ENCODE measurements around the gene TFB2M. TPM values are rescaled to one million over a fixed set of nuclear protein-coding genes. Genes with fewer than 3 reads are reported as not detected.

Gene TFB2M
- total and polyA plus RNA-seq, 2 of the 13 experiments (the other 11 are each of a cell fraction or from before 2014, with no cell fraction given) = 15.7 to 31.4 TPM

GRCh38 chr1:246566128-246566812 is at the start of gene TFB2M, which contains the start of gene CNST (continued):
- TF ChIP-seq, protein P1, sequence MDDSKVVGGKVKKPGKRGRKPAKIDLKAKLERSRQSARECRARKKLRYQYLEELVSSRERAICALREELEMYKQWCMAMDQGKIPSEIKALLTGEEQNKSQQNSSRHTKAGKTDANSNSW (CRISPR knock-in tag; IDR thresholded peaks at IDR 0.05; ENCODE audit: borderline replicate concordance) = no peak
- TF ChIP-seq ZBTB21 (CRISPR knock-in tag; IDR thresholded peaks at IDR 0.05) (peak; percentile 48; the same call in 1 of the 2 replicates), ZNF605 (CRISPR knock-in tag; IDR thresholded peaks at IDR 0.05) (peak; percentile 47; the same call in 1 of the 2 replicates), TARDBP (CRISPR knock-in tag; IDR thresholded peaks at IDR 0.05) (peak; percentile 92), NFATC3 (CRISPR knock-in tag; IDR thresholded peaks at IDR 0.05) (no peak), CBX1 (IDR thresholded peaks at IDR 0.05; ENCODE audit: low read depth) (peak; percentile 54), TGIF2 (CRISPR knock-in tag; IDR thresholded peaks at IDR 0.05) (peak; percentile 67; the same call in 1 of the 2 replicates), ZNF562 (CRISPR knock-in tag; IDR thresholded peaks at IDR 0.05; ENCODE audit: borderline replicate concordance) (no peak), IKZF1 (IDR thresholded peaks at IDR 0.05) (no peak), ZNF441 (CRISPR knock-in tag; IDR thresholded peaks at IDR 0.05; ENCODE audit: borderline replicate concordance) (peak; percentile 84), ZFP1 (CRISPR knock-in tag; IDR thresholded peaks at IDR 0.05) (no peak), FOXC1 (CRISPR knock-in tag; IDR thresholded peaks at IDR 0.05; ENCODE audit: borderline replicate concordance) (peak; percentile 81), ZNF263 (CRISPR knock-in tag; IDR thresholded peaks at IDR 0.05) (peak; percentile 99), ZNF660 (CRISPR knock-in tag; IDR thresholded peaks at IDR 0.05; ENCODE audit: borderline replicate concordance, low read depth) (no peak)
- TF ChIP-seq, protein P2, sequence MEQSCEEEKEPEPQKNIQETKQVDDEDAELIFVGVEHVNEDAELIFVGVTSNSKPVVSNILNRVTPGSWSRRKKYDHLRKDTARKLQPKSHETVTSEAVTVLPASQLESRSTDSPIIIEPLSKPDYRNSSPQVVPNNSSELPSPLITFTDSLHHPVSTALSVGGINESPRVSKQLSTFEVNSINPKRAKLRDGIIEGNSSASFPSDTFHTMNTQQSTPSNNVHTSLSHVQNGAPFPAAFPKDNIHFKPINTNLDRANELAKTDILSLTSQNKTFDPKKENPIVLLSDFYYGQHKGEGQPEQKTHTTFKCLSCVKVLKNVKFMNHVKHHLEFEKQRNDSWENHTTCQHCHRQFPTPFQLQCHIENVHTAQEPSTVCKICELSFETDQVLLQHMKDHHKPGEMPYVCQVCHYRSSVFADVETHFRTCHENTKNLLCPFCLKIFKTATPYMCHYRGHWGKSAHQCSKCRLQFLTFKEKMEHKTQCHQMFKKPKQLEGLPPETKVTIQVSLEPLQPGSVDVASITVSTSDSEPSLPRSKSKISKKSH (CRISPR knock-in tag; IDR thresholded peaks at IDR 0.05; ENCODE audit: borderline replicate concordance) = peak; percentile 77; the same call in 1 of the 2 replicates
- TF ChIP-seq, protein P3, sequence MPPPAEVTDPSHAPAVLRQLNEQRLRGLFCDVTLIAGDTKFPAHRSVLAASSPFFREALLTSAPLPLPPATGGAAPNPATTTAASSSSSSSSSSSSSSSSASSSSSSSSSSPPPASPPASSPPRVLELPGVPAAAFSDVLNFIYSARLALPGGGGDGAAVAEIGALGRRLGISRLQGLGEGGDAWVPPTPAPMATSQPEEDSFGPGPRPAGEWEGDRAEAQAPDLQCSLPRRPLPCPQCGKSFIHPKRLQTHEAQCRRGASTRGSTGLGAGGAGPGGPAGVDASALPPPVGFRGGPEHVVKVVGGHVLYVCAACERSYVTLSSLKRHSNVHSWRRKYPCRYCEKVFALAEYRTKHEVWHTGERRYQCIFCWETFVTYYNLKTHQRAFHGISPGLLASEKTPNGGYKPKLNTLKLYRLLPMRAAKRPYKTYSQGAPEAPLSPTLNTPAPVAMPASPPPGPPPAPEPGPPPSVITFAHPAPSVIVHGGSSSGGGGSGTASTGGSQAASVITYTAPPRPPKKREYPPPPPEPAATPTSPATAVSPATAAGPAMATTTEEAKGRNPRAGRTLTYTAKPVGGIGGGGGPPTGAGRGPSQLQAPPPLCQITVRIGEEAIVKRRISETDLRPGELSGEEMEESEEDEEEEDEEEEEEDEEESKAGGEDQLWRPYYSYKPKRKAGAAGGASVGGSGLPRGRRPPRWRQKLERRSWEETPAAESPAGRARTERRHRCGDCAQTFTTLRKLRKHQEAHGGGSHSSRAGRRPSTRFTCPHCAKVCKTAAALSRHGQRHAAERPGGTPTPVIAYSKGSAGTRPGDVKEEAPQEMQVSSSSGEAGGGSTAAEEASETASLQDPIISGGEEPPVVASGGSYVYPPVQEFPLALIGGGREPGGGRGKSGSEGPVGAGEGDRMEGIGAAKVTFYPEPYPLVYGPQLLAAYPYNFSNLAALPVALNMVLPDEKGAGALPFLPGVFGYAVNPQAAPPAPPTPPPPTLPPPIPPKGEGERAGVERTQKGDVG (CRISPR knock-in tag; IDR thresholded peaks at IDR 0.05; ENCODE audit: borderline replicate concordance) = peak; percentile 72; the same call in 1 of the 2 replicates
- TF ChIP-seq, protein P4, sequence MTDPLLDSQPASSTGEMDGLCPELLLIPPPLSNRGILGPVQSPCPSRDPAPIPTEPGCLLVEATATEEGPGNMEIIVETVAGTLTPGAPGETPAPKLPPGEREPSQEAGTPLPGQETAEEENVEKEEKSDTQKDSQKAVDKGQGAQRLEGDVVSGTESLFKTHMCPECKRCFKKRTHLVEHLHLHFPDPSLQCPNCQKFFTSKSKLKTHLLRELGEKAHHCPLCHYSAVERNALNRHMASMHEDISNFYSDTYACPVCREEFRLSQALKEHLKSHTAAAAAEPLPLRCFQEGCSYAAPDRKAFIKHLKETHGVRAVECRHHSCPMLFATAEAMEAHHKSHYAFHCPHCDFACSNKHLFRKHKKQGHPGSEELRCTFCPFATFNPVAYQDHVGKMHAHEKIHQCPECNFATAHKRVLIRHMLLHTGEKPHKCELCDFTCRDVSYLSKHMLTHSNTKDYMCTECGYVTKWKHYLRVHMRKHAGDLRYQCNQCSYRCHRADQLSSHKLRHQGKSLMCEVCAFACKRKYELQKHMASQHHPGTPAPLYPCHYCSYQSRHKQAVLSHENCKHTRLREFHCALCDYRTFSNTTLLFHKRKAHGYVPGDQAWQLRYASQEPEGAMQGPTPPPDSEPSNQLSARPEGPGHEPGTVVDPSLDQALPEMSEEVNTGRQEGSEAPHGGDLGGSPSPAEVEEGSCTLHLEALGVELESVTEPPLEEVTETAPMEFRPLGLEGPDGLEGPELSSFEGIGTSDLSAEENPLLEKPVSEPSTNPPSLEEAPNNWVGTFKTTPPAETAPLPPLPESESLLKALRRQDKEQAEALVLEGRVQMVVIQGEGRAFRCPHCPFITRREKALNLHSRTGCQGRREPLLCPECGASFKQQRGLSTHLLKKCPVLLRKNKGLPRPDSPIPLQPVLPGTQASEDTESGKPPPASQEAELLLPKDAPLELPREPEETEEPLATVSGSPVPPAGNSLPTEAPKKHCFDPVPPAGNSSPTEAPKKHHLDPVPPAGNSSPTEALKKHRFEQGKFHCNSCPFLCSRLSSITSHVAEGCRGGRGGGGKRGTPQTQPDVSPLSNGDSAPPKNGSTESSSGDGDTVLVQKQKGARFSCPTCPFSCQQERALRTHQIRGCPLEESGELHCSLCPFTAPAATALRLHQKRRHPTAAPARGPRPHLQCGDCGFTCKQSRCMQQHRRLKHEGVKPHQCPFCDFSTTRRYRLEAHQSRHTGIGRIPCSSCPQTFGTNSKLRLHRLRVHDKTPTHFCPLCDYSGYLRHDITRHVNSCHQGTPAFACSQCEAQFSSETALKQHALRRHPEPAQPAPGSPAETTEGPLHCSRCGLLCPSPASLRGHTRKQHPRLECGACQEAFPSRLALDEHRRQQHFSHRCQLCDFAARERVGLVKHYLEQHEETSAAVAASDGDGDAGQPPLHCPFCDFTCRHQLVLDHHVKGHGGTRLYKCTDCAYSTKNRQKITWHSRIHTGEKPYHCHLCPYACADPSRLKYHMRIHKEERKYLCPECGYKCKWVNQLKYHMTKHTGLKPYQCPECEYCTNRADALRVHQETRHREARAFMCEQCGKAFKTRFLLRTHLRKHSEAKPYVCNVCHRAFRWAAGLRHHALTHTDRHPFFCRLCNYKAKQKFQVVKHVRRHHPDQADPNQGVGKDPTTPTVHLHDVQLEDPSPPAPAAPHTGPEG (CRISPR knock-in tag; IDR thresholded peaks at IDR 0.05) = peak; percentile 26
- TF ChIP-seq, protein P5, sequence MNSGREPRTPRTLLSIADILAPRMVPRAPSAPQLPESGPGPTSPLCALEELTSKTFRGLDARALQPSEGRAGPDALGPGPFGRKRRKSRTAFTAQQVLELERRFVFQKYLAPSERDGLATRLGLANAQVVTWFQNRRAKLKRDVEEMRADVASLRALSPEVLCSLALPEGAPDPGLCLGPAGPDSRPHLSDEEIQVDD (CRISPR knock-in tag; IDR thresholded peaks at IDR 0.05; ENCODE audit: borderline replicate concordance) = peak; percentile 71; the same call in 1 of the 2 replicates
